WERI-Rb-1 (cell line): ENCODE data around the gene TMEM151A.

Experiments used
- DNase-seq: peaks from one replicate; pipeline ENCODE4 v3.0.0-alpha.2; 2020
- H3K27ac ChIP-seq: fragments of 250-450 bp; sonication (Bioruptor Pico); 2 replicates; pipeline ENCODE4 v1.5.1; 2020; ENCODE audit warnings: mild to moderate bottlenecking, moderate library complexity
- H3K27me3 ChIP-seq: fragments of 250-450 bp; sonication (Bioruptor Pico); 2 replicates; pipeline ENCODE4 v1.5.1; 2021; ENCODE audit warnings: mild to moderate bottlenecking, low read depth, moderate library complexity; ENCODE audit not compliant: insufficient read depth, severe bottlenecking
- H3K36me3 ChIP-seq: fragments of 250-450 bp; sonication (Bioruptor Pico); 2 replicates; pipeline ENCODE4 v1.5.1; 2020; ENCODE audit warnings: mild to moderate bottlenecking, moderate library complexity
- H3K4me3 ChIP-seq: 2 replicates; pipeline ENCODE4 v1.5.1; 2011; ENCODE audit warnings: low read depth, mild to moderate bottlenecking, control low read depth, low read length
- H3K9me3 ChIP-seq: fragments of 250-450 bp; sonication (Bioruptor Pico); 2 replicates; pipeline ENCODE4 v1.5.1; 2021; ENCODE audit warnings: mild to moderate bottlenecking, moderate library complexity; ENCODE audit not compliant: severe bottlenecking
- CTCF ChIP-seq: IDR thresholded peaks from 2 replicates; pipeline ENCODE4 v1.5.1; 2011; ENCODE audit warnings: low read depth, mild to moderate bottlenecking, control low read depth, inconsistent platforms, low read length

TMEM151A gene

GRCh38 chr11:66329165-66329673 lies 37.5 kb downstream of the TMEM151A start:
- Histone ChIP-seq H3K4me3 (no peak overlapping the region), H3K9me3 (no peaks in the 10 kb centered on the region), H3K27ac (no peak overlapping the region), H3K36me3 (no peaks in the 10 kb centered on the region), H3K27me3 (no peaks in the 10 kb centered on the region)
- DNase-seq = no peak
- TF ChIP-seq CTCF = no peak

- no peak overlapping the region for H3K27ac ChIP-seq
- no peaks in the 10 kb centered on the region for H3K36me3 ChIP-seq
- no peak overlapping the region for H3K4me3 ChIP-seq
- no peaks in the 10 kb centered on the region for H3K9me3 ChIP-seq
- DNase-seq = no peak
- no peak for TF ChIP-seq CTCF
- H3K27me3 ChIP-seq = no peaks in the 10 kb centered on the region
Measured at GRCh38 chr11:66330931-66331330, 39.2 kb downstream of the TMEM151A start.

- Histone ChIP-seq H3K27me3 (no peaks in the 10 kb centered on the region), H3K9me3 (no peaks in the 10 kb centered on the region), H3K27ac (no peak overlapping the region), H3K36me3 (peaks cover 1% of the 10 kb centered on the region), H3K4me3 (no peak overlapping the region)
- no peak for DNase-seq
- TF ChIP-seq CTCF = no peak
Measured at GRCh38 chr11:66331542-66332370, 40.1 kb downstream of the TMEM151A start.

- no peak for DNase-seq
- Histone ChIP-seq H3K9me3 (no peaks in the 10 kb centered on the region), H3K4me3 (no peak overlapping the region), H3K36me3 (peaks cover 8% of the 10 kb centered on the region), H3K27me3 (no peaks in the 10 kb centered on the region), H3K27ac (no peak overlapping the region)
- TF ChIP-seq CTCF = no peak
Measured at GRCh38 chr11:66332371-66333219, 40.9 kb downstream of the TMEM151A start.

- DNase-seq = no peak
- H3K27ac ChIP-seq = no peak overlapping the region
- H3K4me3 ChIP-seq = no peak overlapping the region
- no peaks in the 10 kb centered on the region for H3K9me3 ChIP-seq
- no peak for TF ChIP-seq CTCF
- H3K27me3 ChIP-seq = no peaks in the 10 kb centered on the region
- peaks cover 8% of the 10 kb centered on the region for H3K36me3 ChIP-seq
Measured at GRCh38 chr11:66333220-66333877, 41.7 kb downstream of the TMEM151A start.
